DOHH2 (cell line): ENCODE measurements around the gene PSD4.

Experiments
- H3F3A ChIP-seq: fragments of 200-600 bp; sonication (generic), shearing (Covaris generic); 2 replicates; pipeline ENCODE4 v1.6.0; 2016; ENCODE audit warnings: antibody characterized with exemption, mild to moderate bottlenecking; ENCODE audit not compliant: control insufficient read depth, insufficient read depth
- H3K27ac ChIP-seq: fragments of 200-600 bp; sonication (generic); 2 replicates; pipeline ENCODE4 v1.5.1; 2014; ENCODE audit warnings: low read depth, mild to moderate bottlenecking, low read length, moderate library complexity
- H3K27me3 ChIP-seq: fragments of 200-600 bp; sonication (generic); 2 replicates; pipeline ENCODE4 v1.6.1; 2014; ENCODE audit warnings: mild to moderate bottlenecking, low read length, mixed read lengths; ENCODE audit not compliant: control insufficient read depth
- H3K36me3 ChIP-seq: fragments of 200-600 bp; sonication (generic); 2 replicates; pipeline ENCODE4 v1.6.1; 2014; ENCODE audit warnings: mild to moderate bottlenecking, low read length, moderate library complexity, mixed read lengths; ENCODE audit not compliant: control insufficient read depth
- H3K4me1 ChIP-seq: fragments of 200-600 bp; sonication (generic); 2 replicates; pipeline ENCODE4 v1.6.1; 2014; ENCODE audit warnings: mild to moderate bottlenecking, low read length, mixed read lengths; ENCODE audit not compliant: control insufficient read depth
- H3K4me2 ChIP-seq: fragments of 200-600 bp; sonication (generic); 2 replicates; pipeline ENCODE4 v1.6.0; 2014; ENCODE audit warnings: mild to moderate bottlenecking, low read length, moderate library complexity
- H3K4me3 ChIP-seq: fragments of 200-600 bp; sonication (generic); 2 replicates; pipeline ENCODE4 v1.5.1; 2014; ENCODE audit warnings: mild to moderate bottlenecking, low read length, mixed read lengths
- H3K79me2 ChIP-seq: fragments of 200-600 bp; sonication (generic); 2 replicates; pipeline ENCODE4 v1.6.1; 2014; ENCODE audit warnings: mild to moderate bottlenecking, low read length, mixed read lengths; ENCODE audit not compliant: control insufficient read depth
- H3K9me2 ChIP-seq: fragments of 200-600 bp; sonication (generic); replicated peaks from 2 replicates; pipeline ENCODE4 v1.6.1; 2014; ENCODE audit warnings: mild to moderate bottlenecking, low read length, mixed read lengths; ENCODE audit not compliant: control insufficient read depth
- H3K9me3 ChIP-seq: fragments of 200-600 bp; sonication (generic); 2 replicates; pipeline ENCODE4 v1.6.1; 2014; ENCODE audit warnings: antibody characterized with exemption, low read length, mixed read lengths; ENCODE audit not compliant: control insufficient read depth, insufficient read depth
- H4K20me1 ChIP-seq: fragments of 200-600 bp; sonication (generic); 2 replicates; pipeline ENCODE4 v1.6.0; 2014; ENCODE audit warnings: low read depth, mild to moderate bottlenecking, antibody characterized with exemption, low read length, moderate library complexity; ENCODE audit not compliant: control insufficient read depth, insufficient read depth
- EZH2phosphoT487 ChIP-seq: fragments of 200-600 bp; sonication (generic); IDR thresholded peaks from 2 replicates; pipeline ENCODE4 v1.6.1; 2017; ENCODE audit warnings: borderline replicate concordance, mild to moderate bottlenecking, antibody characterized with exemption, low read length, moderate library complexity, mixed read lengths
- TF ChIP-seq, protein P1 (sequence below): fragments of 200-600 bp; sonication (generic); IDR thresholded peaks from one replicate; pipeline ENCODE4 v1.5.1; 2014; ENCODE audit warnings: antibody characterized with exemption, mild to moderate bottlenecking, low read depth, low read length; ENCODE audit not compliant: poor library complexity, severe bottlenecking

The PSD4 gene

DNA sequence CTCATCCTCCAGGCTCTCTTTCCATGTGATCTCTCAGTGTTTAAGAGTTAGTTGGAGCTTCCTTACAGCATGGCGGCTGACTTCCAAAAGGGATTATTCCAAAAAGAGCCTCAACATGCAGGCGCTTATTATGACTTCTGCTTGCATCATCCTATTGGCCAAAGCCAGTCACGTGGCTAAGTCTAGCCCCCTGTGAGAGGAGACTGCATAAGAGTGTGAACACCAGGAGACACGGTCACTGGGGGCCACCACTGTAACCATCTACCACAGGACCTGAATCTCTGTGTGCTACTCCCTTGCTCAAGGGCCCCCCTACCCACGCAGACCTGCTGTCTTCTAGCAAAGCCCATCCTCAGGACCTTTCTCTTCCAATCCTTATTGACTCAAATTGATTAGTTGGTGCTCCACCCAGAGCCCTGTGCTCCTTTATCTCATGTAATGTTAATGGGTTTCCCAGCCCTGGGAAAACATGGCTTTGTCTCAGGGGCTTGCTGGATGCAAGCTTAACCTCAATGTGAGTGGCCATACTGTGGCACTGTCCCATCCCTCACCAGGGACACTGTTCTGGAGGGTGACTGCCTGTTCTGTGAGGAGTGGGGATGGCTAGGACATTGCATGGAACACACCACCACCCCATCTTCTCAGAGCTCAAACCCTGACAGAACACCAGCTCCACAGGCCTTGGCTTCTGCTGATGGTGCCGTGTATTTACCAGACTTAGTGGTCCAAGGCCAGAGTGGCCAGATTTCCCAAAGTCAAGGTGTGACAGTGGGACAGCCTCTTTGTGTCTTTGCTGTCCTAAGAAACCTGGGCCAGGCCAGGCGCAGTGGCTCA, 42.2 kb upstream of the PSD4 start:
- Histone ChIP-seq H3F3A (no peaks in the 10 kb centered on the region), H3K36me3 (no peaks in the 10 kb centered on the region), H3K4me3 (no peak overlapping the region), H3K27me3 (no peaks in the 10 kb centered on the region), H3K9me2 (no peaks in the 10 kb centered on the region), H3K9me3 (no peaks in the 10 kb centered on the region), H3K79me2 (no peaks in the 10 kb centered on the region), H3K4me1 (peaks cover 21% of the 10 kb centered on the region), H3K4me2 (no peak overlapping the region), H4K20me1 (no peaks in the 10 kb centered on the region), H3K27ac (no peak overlapping the region)
- TF ChIP-seq EZH2phosphoT487, result no peak
- TF ChIP-seq, protein P1, sequence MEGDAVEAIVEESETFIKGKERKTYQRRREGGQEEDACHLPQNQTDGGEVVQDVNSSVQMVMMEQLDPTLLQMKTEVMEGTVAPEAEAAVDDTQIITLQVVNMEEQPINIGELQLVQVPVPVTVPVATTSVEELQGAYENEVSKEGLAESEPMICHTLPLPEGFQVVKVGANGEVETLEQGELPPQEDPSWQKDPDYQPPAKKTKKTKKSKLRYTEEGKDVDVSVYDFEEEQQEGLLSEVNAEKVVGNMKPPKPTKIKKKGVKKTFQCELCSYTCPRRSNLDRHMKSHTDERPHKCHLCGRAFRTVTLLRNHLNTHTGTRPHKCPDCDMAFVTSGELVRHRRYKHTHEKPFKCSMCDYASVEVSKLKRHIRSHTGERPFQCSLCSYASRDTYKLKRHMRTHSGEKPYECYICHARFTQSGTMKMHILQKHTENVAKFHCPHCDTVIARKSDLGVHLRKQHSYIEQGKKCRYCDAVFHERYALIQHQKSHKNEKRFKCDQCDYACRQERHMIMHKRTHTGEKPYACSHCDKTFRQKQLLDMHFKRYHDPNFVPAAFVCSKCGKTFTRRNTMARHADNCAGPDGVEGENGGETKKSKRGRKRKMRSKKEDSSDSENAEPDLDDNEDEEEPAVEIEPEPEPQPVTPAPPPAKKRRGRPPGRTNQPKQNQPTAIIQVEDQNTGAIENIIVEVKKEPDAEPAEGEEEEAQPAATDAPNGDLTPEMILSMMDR, result no peak

DNA sequence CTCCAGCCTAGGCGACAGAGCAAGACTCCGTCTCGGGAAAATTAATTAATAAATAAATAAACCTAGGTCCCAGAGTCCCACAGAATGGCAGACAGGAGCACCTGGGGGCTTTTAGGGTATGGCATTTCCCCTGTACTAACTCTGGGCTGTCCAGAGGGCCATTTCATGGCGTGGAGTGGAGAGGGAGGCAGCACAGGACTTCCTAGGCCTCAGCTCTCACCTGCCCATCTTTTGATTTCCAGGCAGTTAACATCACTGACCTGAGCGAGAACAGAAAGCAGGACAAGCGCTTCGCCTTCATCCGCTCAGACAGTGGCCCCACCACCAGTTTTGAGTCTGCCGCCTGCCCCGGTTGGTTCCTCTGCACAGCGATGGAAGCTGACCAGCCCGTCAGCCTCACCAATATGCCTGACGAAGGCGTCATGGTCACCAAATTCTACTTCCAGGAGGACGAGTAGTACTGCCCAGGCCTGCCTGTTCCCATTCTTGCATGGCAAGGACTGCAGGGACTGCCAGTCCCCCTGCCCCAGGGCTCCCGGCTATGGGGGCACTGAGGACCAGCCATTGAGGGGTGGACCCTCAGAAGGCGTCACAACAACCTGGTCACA, 41.3 kb upstream of the PSD4 start:
- H3K27ac ChIP-seq, result no peak overlapping the region
- H3K9me2 ChIP-seq, result no peaks in the 10 kb centered on the region
- H3K4me1 ChIP-seq, result peaks cover 12% of the 10 kb centered on the region
- H3F3A ChIP-seq, result no peaks in the 10 kb centered on the region
- H4K20me1 ChIP-seq, result no peaks in the 10 kb centered on the region
- TF ChIP-seq, protein P1, result no peak
- TF ChIP-seq EZH2phosphoT487, result no peak
- H3K9me3 ChIP-seq, result no peaks in the 10 kb centered on the region
- no peak overlapping the region for H3K4me3 ChIP-seq
- no peak overlapping the region for H3K4me2 ChIP-seq
- no peaks in the 10 kb centered on the region for H3K36me3 ChIP-seq
- H3K79me2 ChIP-seq, result no peaks in the 10 kb centered on the region
- H3K27me3 ChIP-seq, result no peaks in the 10 kb centered on the region

DNA sequence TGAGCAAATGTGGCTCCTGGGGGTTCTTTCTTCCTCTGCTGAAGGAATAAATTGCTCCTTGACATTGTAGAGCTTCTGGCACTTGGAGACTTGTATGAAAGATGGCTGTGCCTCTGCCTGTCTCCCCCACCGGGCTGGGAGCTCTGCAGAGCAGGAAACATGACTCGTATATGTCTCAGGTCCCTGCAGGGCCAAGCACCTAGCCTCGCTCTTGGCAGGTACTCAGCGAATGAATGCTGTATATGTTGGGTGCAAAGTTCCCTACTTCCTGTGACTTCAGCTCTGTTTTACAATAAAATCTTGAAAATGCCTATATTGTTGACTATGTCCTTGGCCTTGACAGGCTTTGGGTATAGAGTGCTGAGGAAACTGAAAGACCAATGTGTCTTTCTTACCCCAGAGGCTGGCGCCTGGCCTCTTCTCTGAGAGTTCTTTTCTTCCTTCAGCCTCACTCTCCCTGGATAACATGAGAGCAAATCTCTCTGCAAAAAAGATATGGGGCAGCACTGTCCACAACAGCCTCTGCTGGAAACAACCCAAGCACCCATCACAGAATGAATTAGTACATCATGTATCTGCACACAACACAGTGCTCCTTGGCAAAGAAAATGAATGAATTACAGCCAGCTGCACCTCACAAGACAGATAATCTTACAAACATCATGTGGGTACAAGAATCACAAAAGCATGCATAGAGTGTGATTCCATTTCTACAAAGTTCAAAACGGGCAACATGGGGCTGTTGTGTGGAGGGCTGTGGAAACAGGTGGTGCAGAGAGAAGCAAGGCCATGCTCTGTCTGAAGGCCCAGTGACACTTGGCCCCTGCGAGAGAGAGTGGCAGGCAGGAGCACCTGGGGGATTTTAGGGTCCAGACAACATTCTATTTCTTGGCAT, 39.8 kb upstream of the PSD4 start:
- no peaks in the 10 kb centered on the region for H4K20me1 ChIP-seq
- no peaks in the 10 kb centered on the region for H3K9me3 ChIP-seq
- H3F3A ChIP-seq, result no peaks in the 10 kb centered on the region
- H3K79me2 ChIP-seq, result no peaks in the 10 kb centered on the region
- no peak overlapping the region for H3K4me2 ChIP-seq
- no peaks in the 10 kb centered on the region for H3K36me3 ChIP-seq
- H3K4me3 ChIP-seq, result no peak overlapping the region
- H3K9me2 ChIP-seq, result no peaks in the 10 kb centered on the region
- peaks cover 8% of the 10 kb centered on the region for H3K4me1 ChIP-seq
- no peaks in the 10 kb centered on the region for H3K27me3 ChIP-seq
- H3K27ac ChIP-seq, result no peak overlapping the region
- TF ChIP-seq EZH2phosphoT487, result no peak
- TF ChIP-seq, protein P1, result no peak
